ENCODE data around the gene VPS45. TPM values are rescaled to one million over a fixed set of nuclear protein-coding genes. Genes with fewer than 3 reads are reported as not detected.

VPS45 gene
- total RNA-seq, 4 donors from 2014 or later, result 38.9 to 56.5 (median 44.9) TPM

GRCh38 chr1:150087415-150087814 lies 19.8 kb downstream of the VPS45 start:
- Histone ChIP-seq H3K27me3 (no peaks in the 10 kb centered on the region), H3K36me3 (peaks cover 4 to 55% (median 31%) of the 10 kb centered on the region in 4 donors), H3K27ac (replicated peaks in 1 of 4) (no peak overlapping the region), H3K9me3 (no peaks in the 10 kb centered on the region), H3K4me3 (no peak overlapping the region), H3K4me1 (peaks cover 0 to 12% (median 3%) of the 10 kb centered on the region in 4 donors)
- WGBS, result 85% methylated on average over 2 of the region's 2 CpGs
- no peak for DNase-seq (ENCODE audit: extremely low spot score)
- TF ChIP-seq POLR2AphosphoS5 (IDR thresholded peaks at IDR 0.05) (no peak), EP300 (IDR thresholded peaks at IDR 0.05) (no peak), POLR2A (IDR thresholded peaks at IDR 0.05; ENCODE audit: low read depth) (no peak), CTCF (IDR thresholded peaks at IDR 0.05) (no peak)
- intact Hi-C loops (cut with DNase I), result no loop called here

GRCh38 chr1:150089846-150090520 lies 22.4 kb downstream of the VPS45 start:
- no peak for TF ChIP-seq POLR2AphosphoS5 (IDR thresholded peaks at IDR 0.05)
- TF ChIP-seq CTCF (IDR thresholded peaks at IDR 0.05), result no peak
- TF ChIP-seq EP300 (IDR thresholded peaks at IDR 0.05), result no peak
- no peak for TF ChIP-seq POLR2A (IDR thresholded peaks at IDR 0.05; ENCODE audit: low read depth)
- WGBS, result 92% methylated on average over 3 of the region's 3 CpGs
- H3K4me1 ChIP-seq, result peaks cover 3 to 20% (median 12%) of the 10 kb centered on the region in 4 donors
- no peaks in the 10 kb centered on the region for H3K9me3 ChIP-seq
- DNase-seq (ENCODE audit: extremely low spot score), result no peak
- H3K27ac ChIP-seq (replicated peaks in 1 of 4), result no peak overlapping the region
- intact Hi-C loops (cut with DNase I), result no loop called here
- H3K36me3 ChIP-seq, result peaks cover 0 to 50% (median 25%) of the 10 kb centered on the region in 4 donors
- H3K27me3 ChIP-seq, result no peaks in the 10 kb centered on the region
- H3K4me3 ChIP-seq, result no peak overlapping the region

DNA sequence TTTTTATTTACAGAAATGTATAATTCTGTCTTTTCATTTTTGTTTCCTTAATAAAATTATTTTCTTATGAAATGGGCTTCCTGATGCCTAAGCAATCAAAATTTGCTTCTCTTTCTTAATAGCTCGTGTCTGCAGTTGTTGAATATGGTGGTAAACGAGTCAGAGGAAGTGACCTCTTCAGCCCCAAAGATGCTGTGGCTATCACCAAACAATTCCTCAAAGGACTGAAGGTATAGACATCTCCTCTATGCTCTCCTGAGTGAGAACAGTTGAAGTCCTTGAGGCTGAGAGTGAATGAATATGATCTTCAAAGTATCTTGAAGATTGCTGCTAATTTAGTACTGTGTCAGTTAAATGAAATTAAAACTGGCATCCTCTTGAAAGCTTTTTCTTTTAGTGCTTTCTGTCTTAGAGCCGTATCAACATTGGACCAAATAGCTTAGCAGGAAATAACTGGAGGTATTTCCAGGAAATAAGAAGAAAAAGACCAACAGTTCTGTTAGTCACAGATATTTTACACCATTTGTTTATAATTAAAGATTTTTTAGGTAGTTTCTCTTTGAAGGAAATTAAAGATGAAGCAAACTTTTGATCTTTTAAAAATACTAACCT lies 24.7 kb downstream of the VPS45 start:
- intact Hi-C loops (cut with DNase I), result no loop called here
- H3K9me3 ChIP-seq, result no peaks in the 10 kb centered on the region
- no peak overlapping the region for H3K4me3 ChIP-seq
- H3K27ac ChIP-seq (replicated peaks in 1 of 4), result peak overlapping the region in 2 of 4 donors; percentile 75 to 78
- no peaks in the 10 kb centered on the region for H3K27me3 ChIP-seq
- no peak for TF ChIP-seq EP300 (IDR thresholded peaks at IDR 0.05)
- no peak for DNase-seq (ENCODE audit: extremely low spot score)
- H3K36me3 ChIP-seq, result peaks cover 0 to 69% (median 31%) of the 10 kb centered on the region in 4 donors
- 77% methylated on average over 3 of the region's 3 CpGs for WGBS
- peaks cover 3 to 20% (median 12%) of the 10 kb centered on the region in 4 donors for H3K4me1 ChIP-seq

DNA sequence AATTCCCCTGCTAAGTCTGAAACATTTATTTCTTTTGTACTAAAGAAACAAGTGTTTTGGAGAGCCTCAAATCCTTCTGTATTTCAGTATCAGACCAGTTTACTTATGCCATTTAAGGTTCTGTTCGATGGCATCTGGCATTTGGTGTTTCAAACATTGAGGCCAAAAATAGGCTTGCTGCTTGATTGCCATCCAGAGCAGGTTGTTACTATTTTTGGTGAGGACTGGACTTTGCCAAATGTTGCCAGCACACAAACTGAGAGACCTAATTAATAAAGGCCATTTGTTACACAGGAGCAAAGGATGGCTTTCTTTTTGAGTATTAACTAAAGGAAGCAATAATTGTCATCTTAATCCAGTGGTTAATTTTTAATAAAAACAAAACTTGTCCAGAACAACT lies 26.2 kb downstream of the VPS45 start:
- DNase-seq (ENCODE audit: extremely low spot score), result no peak
- peaks cover 0 to 74% (median 29%) of the 10 kb centered on the region in 4 donors for H3K36me3 ChIP-seq
- intact Hi-C loops (cut with DNase I), result no loop called here
- peak in 1 of 2 donors; percentile 44 for TF ChIP-seq POLR2AphosphoS5 (IDR thresholded peaks at IDR 0.05)
- TF ChIP-seq POLR2A (IDR thresholded peaks at IDR 0.05; ENCODE audit: low read depth), result no peak
- no peak for TF ChIP-seq CTCF (IDR thresholded peaks at IDR 0.05)
- TF ChIP-seq EP300 (IDR thresholded peaks at IDR 0.05), result no peak
- 54% methylated on average over 1 of the region's 1 CpG for WGBS
- no peaks in the 10 kb centered on the region for H3K27me3 ChIP-seq
- H3K4me1 ChIP-seq, result peaks cover 3 to 20% (median 12%) of the 10 kb centered on the region in 4 donors
- peak overlapping the region; percentile 63 to 78 (median 76) for H3K27ac ChIP-seq (replicated peaks in 1 of 4)
- no peaks in the 10 kb centered on the region for H3K9me3 ChIP-seq
- H3K4me3 ChIP-seq, result no peak overlapping the region

DNA sequence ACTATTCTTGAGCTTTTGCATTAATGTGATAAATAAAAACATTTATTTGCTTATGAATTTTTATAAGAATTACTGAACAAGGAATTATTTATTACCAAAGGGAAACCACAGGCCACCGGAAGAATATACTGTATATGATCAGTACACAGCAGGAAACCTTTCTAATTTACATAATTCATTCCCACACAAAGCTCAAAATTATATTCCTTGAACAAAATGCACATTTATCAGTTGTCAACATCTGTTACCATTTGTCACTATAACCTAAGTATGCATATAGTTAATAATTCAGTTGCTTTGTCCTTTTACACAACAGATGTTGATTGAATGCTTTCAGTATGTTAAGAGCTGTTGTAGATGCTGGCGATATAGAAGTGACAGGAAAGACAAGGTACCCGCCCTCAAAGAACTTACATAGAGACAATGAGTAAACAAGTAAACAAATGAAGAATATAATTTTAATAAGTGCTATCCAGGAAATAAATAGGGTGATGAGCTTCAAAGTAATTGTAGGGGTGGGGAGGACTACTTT lies 27.2 kb downstream of the VPS45 start:
- WGBS, result 91% methylated on average over 3 of the region's 3 CpGs
- no peak for DNase-seq (ENCODE audit: extremely low spot score)
- H3K4me1 ChIP-seq, result peaks cover 3 to 20% (median 12%) of the 10 kb centered on the region in 4 donors
- no peak overlapping the region for H3K27ac ChIP-seq (replicated peaks in 1 of 4)
- H3K9me3 ChIP-seq, result no peaks in the 10 kb centered on the region
- intact Hi-C loops (cut with DNase I), result no loop called here
- no peak for TF ChIP-seq EP300 (IDR thresholded peaks at IDR 0.05)
- TF ChIP-seq POLR2A (IDR thresholded peaks at IDR 0.05; ENCODE audit: low read depth), result no peak
- no peak for TF ChIP-seq POLR2AphosphoS5 (IDR thresholded peaks at IDR 0.05)
- TF ChIP-seq CTCF (IDR thresholded peaks at IDR 0.05), result no peak
- H3K27me3 ChIP-seq, result no peaks in the 10 kb centered on the region
- H3K36me3 ChIP-seq, result peaks cover 0 to 79% (median 31%) of the 10 kb centered on the region in 4 donors
- H3K4me3 ChIP-seq, result no peak overlapping the region
